Aorta (tissue), 5 donors: ENCODE results near the gene TSPYL4. TPM values are rescaled to one million over a fixed set of nuclear protein-coding genes. Genes with fewer than 3 reads are reported as not detected.

Experiments
- ATAC-seq: fragments of 200-7000 bp; cut with Tn5 transposase; one replicate; pipeline ENCODE4 v1.9.1; 2022; ENCODE audit warnings: moderate library complexity; ENCODE audit not compliant: low FRiP score
- DNase-seq, 2 donors: peaks; one replicate each; pipeline ENCODE4 v3.0.0-alpha.2; 2020
- H3K27ac ChIP-seq, 2 donors: one replicate each; pipeline ENCODE4 v1.5.1; 2013; ENCODE audit warnings: low read length in 2 of 2, mild to moderate bottlenecking in 2 of 2, moderate library complexity in 2 of 2, control low read depth in 1 of 2, inconsistent platforms in 1 of 2, low read depth in 1 of 2
- H3K27me3 ChIP-seq, 2 donors: one replicate each; pipeline ENCODE4 v1.6.1; 2013; ENCODE audit warnings: control low read depth in 1 of 2, low read length in 1 of 2, mild to moderate bottlenecking in 1 of 2, moderate library complexity in 1 of 2; ENCODE audit not compliant: insufficient read depth in 2 of 2, control insufficient read depth in 1 of 2
- H3K36me3 ChIP-seq, 2 donors: one replicate each; pipeline ENCODE4 v1.6.1; 2013; ENCODE audit warnings: control low read depth in 1 of 2, low read length in 1 of 2, mild to moderate bottlenecking in 1 of 2; ENCODE audit not compliant: insufficient read depth in 2 of 2, control insufficient read depth in 1 of 2
- H3K4me1 ChIP-seq, 2 donors: one replicate each; pipeline ENCODE4 v1.6.1; 2013; ENCODE audit warnings: low read length in 2 of 2, control low read depth in 1 of 2, mild to moderate bottlenecking in 1 of 2, moderate library complexity in 1 of 2; ENCODE audit not compliant: insufficient read depth in 2 of 2, control insufficient read depth in 1 of 2
- H3K4me3 ChIP-seq, 2 donors: one replicate each; pipeline ENCODE4 v1.5.1; 2013; ENCODE audit warnings: low read length in 2 of 2, control low read depth in 1 of 2, mild to moderate bottlenecking in 1 of 2
- H3K9me3 ChIP-seq: one replicate; pipeline ENCODE4 v1.6.1; 2013; ENCODE audit warnings: mild to moderate bottlenecking, low read length; ENCODE audit not compliant: control insufficient read depth
- WGBS, 2 donors: extraction: QIAGEN DNeasy Blood & Tissue Kit; methylation state at CpG; one replicate each; pipeline ENCODE4 v1.1.7; 2013; 5-methylcytosine and 5-hydroxymethylcytosine counted together
- intact Hi-C, 2 donors: fragments of 100-400 bp; cut with DNase I; formaldehyde crosslinking; loops; one replicate each; pipeline versions ENCODE4 v1.14.2 to v1.15.0; 2022
- polyA plus RNA-seq, 2 donors: library from polyadenylated mRNA; stranded (reverse); fragments of 200-250 nt; gene quantifications; one replicate each; pipeline ENCODE4 v1.2.3, GENCODE V29; 2013
- total RNA-seq, 2 donors: library from RNA; stranded (reverse); fragmentation: NEBNext Ultra II Directional; extraction: Animal tissue kit (Norgen Biotek cat#: 25700); gene quantifications; one replicate each; pipeline ENCODE4 v1.2.1, GENCODE V29; 2021
- donor health status: healthy with polysubstance abuse.
- donor health status: Bipolar disorder and iron deficiency.
- donor health status: DM: no; HTN: no; CAD: no.
- donor health status: DM: no; HTN: no; CAD: no.
- donor health status: DM: yes; HTN: yes; CAD: no.

The TSPYL4 gene
- total and polyA plus RNA-seq, 4 donors = 10.5 to 19.1 (median 17.0) TPM

DNA sequence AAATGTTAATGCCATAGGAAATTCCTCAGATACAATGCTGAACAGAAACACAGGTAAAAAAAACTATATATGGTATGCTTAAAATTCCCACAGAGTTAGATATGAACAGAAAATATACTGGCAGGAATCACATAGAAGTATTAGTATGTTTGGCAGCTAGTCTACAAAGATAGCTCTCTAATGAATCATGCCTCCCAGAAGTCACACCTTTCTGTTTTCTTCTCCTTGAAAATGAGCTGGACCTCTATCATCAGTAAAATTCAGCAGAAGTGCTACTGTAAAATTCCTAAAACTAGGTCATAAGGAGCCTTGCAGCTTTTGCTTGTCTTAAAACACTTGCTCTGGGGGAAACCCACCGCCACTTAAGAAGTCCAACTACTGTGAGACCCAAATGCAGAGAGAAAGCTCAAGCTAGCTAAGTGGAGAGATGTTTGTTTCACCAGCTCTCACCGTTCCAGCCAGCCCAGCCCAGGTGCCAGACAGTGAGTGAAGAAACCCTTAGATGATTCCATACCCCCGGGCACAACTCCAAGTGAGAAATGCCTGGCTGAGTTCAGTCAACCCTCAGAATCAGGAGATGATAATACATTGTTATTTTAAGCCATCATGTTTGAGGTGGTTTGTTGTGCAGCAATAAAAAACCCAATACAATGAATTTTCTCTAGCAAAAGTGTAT lies 43.0 kb downstream of the TSPYL4 start:
- Histone ChIP-seq H3K27ac (no peak overlapping the region), H3K36me3 (peaks cover 0 to 3% of the 10 kb centered on the region in 2 donors), H3K4me1 (peaks cover 0 to 2% of the 10 kb centered on the region in 2 donors), H3K4me3 (no peak overlapping the region), H3K9me3 (no peaks in the 10 kb centered on the region), H3K27me3 (no peaks in the 10 kb centered on the region)
- intact Hi-C loops = no loop called here
- no peak for DNase-seq
- ATAC-seq = no peak
- 57 to 67% methylated on average over 3 of the region's 3 CpGs for WGBS, 2 donors

- DNase-seq (no peak), ATAC-seq (no peak)
- Histone ChIP-seq H3K4me1 (peaks cover 0 to 2% of the 10 kb centered on the region in 2 donors), H3K4me3 (no peak overlapping the region), H3K27ac (no peak overlapping the region), H3K9me3 (no peaks in the 10 kb centered on the region), H3K36me3 (peaks cover 0 to 3% of the 10 kb centered on the region in 2 donors), H3K27me3 (no peaks in the 10 kb centered on the region)
- intact Hi-C loops = no loop called here
- WGBS, 2 donors = 83 to 87% methylated on average over 5 of the region's 5 CpGs
These were observed 43.6 kb downstream of the TSPYL4 start for GRCh38 chr6:116210316-116210715.

DNA sequence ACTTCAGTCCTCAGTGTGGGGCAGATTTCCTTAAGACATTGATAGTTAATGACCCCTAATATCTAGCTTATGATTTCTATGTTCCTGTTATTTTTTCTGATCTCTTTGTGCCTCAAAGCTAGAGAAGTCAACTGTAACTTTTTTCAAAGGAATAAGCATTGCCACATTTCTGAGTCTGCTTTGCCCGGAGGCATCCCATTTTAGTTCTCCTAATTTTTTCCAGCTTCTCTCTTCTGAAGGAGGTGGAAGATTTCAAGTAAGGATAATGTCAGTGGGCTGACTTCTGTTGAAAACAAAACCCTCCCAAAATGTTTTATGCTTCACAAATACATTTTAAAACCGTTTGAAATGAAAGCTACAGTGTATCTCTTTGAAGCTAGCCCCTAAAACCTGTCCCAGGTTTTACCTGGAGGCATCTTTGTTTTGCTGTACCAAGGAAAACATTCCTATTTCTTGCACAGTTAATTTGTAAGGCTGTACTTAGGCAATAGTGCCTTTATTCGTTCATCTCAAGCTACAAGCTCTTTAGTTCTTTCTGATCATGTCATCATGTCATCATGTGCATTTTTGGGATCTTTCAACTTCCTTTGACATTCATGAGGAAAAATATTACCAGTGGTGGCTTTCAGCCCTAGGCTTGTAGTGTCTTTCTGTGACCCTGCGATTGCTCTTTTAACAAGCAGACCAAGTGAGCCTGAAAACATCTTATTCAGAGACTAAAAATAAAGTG lies 45.7 kb downstream of the TSPYL4 start:
- Histone ChIP-seq H3K36me3 (no peaks in the 10 kb centered on the region), H3K27ac (no peak overlapping the region), H3K9me3 (no peaks in the 10 kb centered on the region), H3K4me3 (no peak overlapping the region), H3K4me1 (peaks cover 0 to 2% of the 10 kb centered on the region in 2 donors), H3K27me3 (no peaks in the 10 kb centered on the region)
- 76 to 79% methylated on average over 4 of the region's 4 CpGs for WGBS, 2 donors
- intact Hi-C loops = no loop called here
- ATAC-seq (no peak), DNase-seq (no peak)

GRCh38 chr6:116206231-116206903 lies 47.5 kb downstream of the TSPYL4 start:
- Histone ChIP-seq H3K9me3 (no peaks in the 10 kb centered on the region), H3K36me3 (no peaks in the 10 kb centered on the region), H3K27ac (no peak overlapping the region), H3K4me3 (no peak overlapping the region), H3K27me3 (no peaks in the 10 kb centered on the region), H3K4me1 (peaks cover 0 to 2% of the 10 kb centered on the region in 2 donors)
- WGBS, 2 donors = 85 to 93% methylated on average over 1 of the region's 1 CpG
- no peak for ATAC-seq
- DNase-seq = no peak
- intact Hi-C loops = no loop called here

GRCh38 chr6:116205281-116205680 lies 48.6 kb downstream of the TSPYL4 start:
- ATAC-seq = no peak
- Histone ChIP-seq H3K27ac (no peak overlapping the region), H3K4me1 (no peaks in the 10 kb centered on the region), H3K9me3 (no peaks in the 10 kb centered on the region), H3K4me3 (no peak overlapping the region), H3K27me3 (no peaks in the 10 kb centered on the region), H3K36me3 (no peaks in the 10 kb centered on the region)
- intact Hi-C loops = no loop called here
- DNase-seq = no peak
- 60 to 66% methylated on average over 2 of the region's 2 CpGs for WGBS, 2 donors

- Histone ChIP-seq H3K27me3 (no peaks in the 10 kb centered on the region), H3K4me3 (no peak overlapping the region), H3K27ac (no peak overlapping the region), H3K9me3 (no peaks in the 10 kb centered on the region), H3K36me3 (no peaks in the 10 kb centered on the region), H3K4me1 (no peaks in the 10 kb centered on the region)
- intact Hi-C loops = no loop called here
- ATAC-seq = no peak
- WGBS, 2 donors = 92 to 96% methylated on average over 2 of the region's 2 CpGs
- DNase-seq = no peak
These were observed 52.3 kb downstream of the TSPYL4 start for GRCh38 chr6:116201538-116201937.

DNA sequence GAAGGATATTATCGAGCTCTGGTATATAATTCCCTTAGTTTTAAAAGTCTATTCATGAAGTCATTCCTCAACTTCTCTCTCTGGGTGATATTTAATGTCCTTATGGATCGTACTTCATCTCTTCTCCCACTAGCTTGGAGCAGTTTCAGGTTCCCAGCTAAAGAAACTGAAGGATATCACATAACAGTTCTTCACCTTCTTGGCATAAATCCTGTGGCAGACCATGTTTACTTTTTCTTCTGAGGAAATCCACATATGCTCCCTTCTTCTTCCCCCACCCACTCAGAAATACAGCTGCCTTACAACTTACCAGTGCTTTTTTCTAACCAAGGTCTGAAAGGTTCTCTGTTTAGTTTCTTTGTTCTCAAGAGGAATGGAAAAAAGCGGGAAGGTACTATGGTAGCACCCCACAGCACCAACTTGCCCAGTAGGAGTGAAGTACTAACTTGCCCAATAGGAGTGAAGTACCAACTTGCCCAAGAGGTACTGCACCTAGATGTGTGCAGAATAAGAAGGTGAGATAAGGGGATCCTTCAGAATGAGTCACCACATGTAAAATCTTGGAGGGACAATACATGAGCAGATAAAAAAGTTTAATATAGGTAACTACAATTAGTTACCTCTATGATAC lies 53.1 kb downstream of the TSPYL4 start:
- Histone ChIP-seq H3K27ac (no peak overlapping the region), H3K4me3 (no peak overlapping the region), H3K9me3 (no peaks in the 10 kb centered on the region), H3K27me3 (no peaks in the 10 kb centered on the region), H3K4me1 (no peaks in the 10 kb centered on the region), H3K36me3 (no peaks in the 10 kb centered on the region)
- WGBS, 2 donors = 88 to 92% methylated on average over 3 of the region's 3 CpGs
- no peak for ATAC-seq
- intact Hi-C loops = no loop called here
- no peak for DNase-seq
